Endothelial cell of umbilical vein (primary cell): Measurements from ENCODE around the gene TMC2. TPM values are rescaled to one million over a fixed set of nuclear protein-coding genes. Genes with fewer than 3 reads are reported as not detected.

ENCODE experiments used
- BruUV-seq: library from RNA; stranded (reverse); fragments of 400-500 nt; replicated peaks from 2 replicates; lab custom pipeline; 2021; lab: Mats Ljungman, UMichigan
- CTCF ChIA-PET: fragments of 300-600, 350-600 bp; sonication (Branson Sonifier 250); formaldehyde crosslinking; loops from one replicate; lab custom pipeline; 2021; ENCODE audit warnings: antibody characterized with exemption, inconsistent platforms; lab: Charles Lee
- POLR2A ChIA-PET: fragments of 300-600, 350-600 bp; sonication (Branson Sonifier 250); formaldehyde crosslinking; loops from one replicate; lab custom pipeline; 2021; ENCODE audit warnings: antibody characterized with exemption, inconsistent platforms; lab: Charles Lee
- DNase-seq: peaks from one replicate; pipeline ENCODE4 v3.0.0-alpha.2; 2011; ENCODE audit warnings: low read depth, low spot score
- FAIRE-seq: peaks from 2 replicates; lab custom pipeline; 2011; peaks lifted over from hg19 to GRCh38; lab: Jason Lieb, UNC
- H2AFZ ChIP-seq: 2 replicates; pipeline ENCODE4 v1.6.0; 2012; ENCODE audit warnings: low read depth, low read length, control low read depth, inconsistent platforms
- H3K27ac ChIP-seq: 2 replicates; pipeline ENCODE4 v1.5.1; 2011; ENCODE audit warnings: low read depth, mild to moderate bottlenecking, control low read depth, low read length, moderate library complexity; ENCODE audit not compliant: insufficient read depth
- H3K27me3 ChIP-seq, 2 experiments: 2 replicates each; pipeline versions ENCODE4 v1.6.0 to v1.6.1; 2011; ENCODE audit warnings: low read length in 2 of 2, mixed read lengths in 1 of 2; ENCODE audit not compliant: control insufficient read depth in 2 of 2, insufficient read depth in 2 of 2
- H3K36me3 ChIP-seq, 2 experiments: 2 replicates in 1 of 2; 3 replicates in 1 of 2; pipeline ENCODE4 v1.5.1; 2011; ENCODE audit warnings: low read length in 2 of 2, mild to moderate bottlenecking in 1 of 2, moderate library complexity in 1 of 2; ENCODE audit not compliant: control insufficient read depth in 2 of 2, insufficient read depth in 2 of 2; ENCODE audit errors: extremely low read depth in 1 of 2
- H3K4me1 ChIP-seq: 3 replicates; pipeline ENCODE4 v1.5.1; 2011; ENCODE audit warnings: mild to moderate bottlenecking, low read length; ENCODE audit not compliant: control insufficient read depth, insufficient read depth; ENCODE audit errors: extremely low read depth
- H3K4me2 ChIP-seq: 2 replicates; pipeline ENCODE4 v1.6.1; 2011; ENCODE audit warnings: low read length, control low read depth, mixed read lengths; ENCODE audit not compliant: insufficient read depth
- H3K4me3 ChIP-seq, 3 experiments: fragments of 200-600 bp in 1 of 3; sonication (generic), shearing (Covaris generic) in 1 of 3; replicated peaks in 1 of 3; 2 replicates each; pipeline ENCODE4 v1.5.1; 2011 to 2016; ENCODE audit warnings: control low read depth in 3 of 3, low read length in 3 of 3, mild to moderate bottlenecking in 2 of 3, inconsistent platforms in 1 of 3, low read depth in 1 of 3, moderate library complexity in 1 of 3; ENCODE audit not compliant: insufficient read depth in 1 of 3
- H3K79me2 ChIP-seq: 2 replicates; pipeline ENCODE4 v1.6.0; 2012; ENCODE audit warnings: low read length, inconsistent platforms; ENCODE audit not compliant: control insufficient read depth, insufficient read depth
- H3K9ac ChIP-seq: replicated peaks from 2 replicates; pipeline ENCODE3; 2011; ENCODE audit warnings: low read length, control low read depth; ENCODE audit not compliant: insufficient read depth; ENCODE audit errors: extremely low read depth
- H3K9me1 ChIP-seq: replicated peaks from 3 replicates; pipeline ENCODE4 v1.6.0; 2011; ENCODE audit warnings: mild to moderate bottlenecking, low read length; ENCODE audit not compliant: control insufficient read depth, insufficient read depth; ENCODE audit errors: extremely low read depth
- H3K9me3 ChIP-seq: replicated peaks from 2 replicates; pipeline ENCODE4 v1.5.1; 2012; ENCODE audit warnings: low read length, inconsistent platforms; ENCODE audit not compliant: control insufficient read depth, insufficient read depth
- H4K20me1 ChIP-seq: replicated peaks from 2 replicates; pipeline ENCODE3; 2011; ENCODE audit warnings: mild to moderate bottlenecking, low read length; ENCODE audit not compliant: control insufficient read depth, insufficient read depth; ENCODE audit errors: extremely low read depth
- EZH2 ChIP-seq: IDR thresholded peaks from 2 replicates; pipeline ENCODE4 v1.6.1; 2012; ENCODE audit warnings: borderline replicate concordance, low read depth, mild to moderate bottlenecking, moderate library complexity, low read length, inconsistent platforms; ENCODE audit not compliant: severe bottlenecking
- MYC ChIP-seq: IDR thresholded peaks from one replicate; pipeline ENCODE4 v1.6.1; 2011; ENCODE audit warnings: mild to moderate bottlenecking, low read depth, low read length
- dilution Hi-C: fragments of 300-500 bp; cut with MboI; formaldehyde crosslinking; loops from one replicate; pipeline ENCODE4 v1.15.0; 2019; ENCODE audit warnings: low sequenced_read_pairs; ENCODE audit not compliant: extremely low pct_ligation_motif_present
- intact Hi-C: fragments of 100-400 bp; cut with micrococcal nuclease; formaldehyde crosslinking; loops from one replicate; pipeline ENCODE4 v1.10.0; 2022
- polyA plus RNA-seq, 4 experiments: library from polyadenylated mRNA; depleted of rRNA in 3 of 4; stranded (reverse) in 3 of 4; unstranded in 1 of 4; fragments of >200 nt; gene quantifications; 2 replicates each; pipeline versions ENCODE4 v1.2.1 to v1.2.3, GENCODE V29; 2011 to 2012; ENCODE audit warnings: missing spikeins in 1 of 4
- total RNA-seq: library from RNA; stranded (reverse); gene quantifications from 2 replicates; pipeline ENCODE4 v1.2.3, GENCODE V29; 2021
- TF ChIP-seq, protein P1 (sequence below): IDR thresholded peaks from 2 replicates; pipeline ENCODE4 v1.6.1; 2011; ENCODE audit not compliant: insufficient read depth, insufficient read length
- TF ChIP-seq, protein P2 (sequence below), 2 donors: IDR thresholded peaks; 1 replicate in 1 of 2; 2 replicates in 1 of 2; pipeline ENCODE4 v1.5.1; 2011; ENCODE audit warnings: low read length in 2 of 2, mild to moderate bottlenecking in 2 of 2, moderate library complexity in 2 of 2, control low read depth in 1 of 2, inconsistent platforms in 1 of 2, low read depth in 1 of 2; ENCODE audit not compliant: insufficient read depth in 1 of 2; ENCODE audit errors: extremely low read depth in 1 of 2

Gene TMC2
- total and polyA plus RNA-seq, 2 donors (not counting 3 experiments of a cell fraction or from before 2014, with no cell fraction given), result not detected

DNA sequence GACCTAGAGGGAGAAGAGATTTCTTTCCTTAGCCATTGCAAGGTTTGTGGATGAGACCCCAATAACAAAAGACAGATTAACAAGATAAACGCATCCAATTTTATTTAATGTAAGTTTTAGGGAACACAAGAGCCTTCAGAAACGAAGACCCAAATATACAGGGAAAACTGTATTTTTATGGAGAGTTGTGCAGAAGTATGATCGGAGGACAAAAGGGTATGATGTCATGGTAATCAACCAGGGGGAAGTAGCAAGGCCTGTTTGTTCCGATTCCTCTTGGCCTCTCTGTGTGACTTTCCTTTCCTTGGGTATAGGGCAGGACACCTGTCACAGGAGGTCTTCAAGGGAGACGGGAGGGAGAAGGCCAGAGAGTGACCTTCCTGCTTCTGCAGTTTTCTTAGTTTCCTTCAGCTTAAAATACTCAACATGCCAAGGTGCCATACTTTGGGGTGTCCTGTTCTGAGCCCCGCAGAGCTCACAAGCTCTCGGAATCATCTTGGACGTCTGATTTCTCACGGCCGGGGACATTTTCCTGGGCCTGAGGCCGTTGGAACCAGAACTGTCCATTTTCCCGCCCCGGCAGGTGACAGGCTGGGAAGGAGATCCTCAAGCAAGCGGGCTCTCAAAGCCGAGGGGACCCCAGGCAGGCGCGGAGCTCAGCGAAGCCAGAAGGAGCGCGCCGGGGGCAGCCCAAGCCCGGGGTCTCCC, 21.7 kb downstream of the TMC2 start:
- ChIA-PET CTCF (interaction anchor here (1.0 kb wide), 1 partner anchor 9 kb away, joined by 4 read pairs; no protein-coding TSS in a partner anchor), POLR2A (no interaction called here)
- no peak for TF ChIP-seq EZH2
- TF ChIP-seq, protein P1, sequence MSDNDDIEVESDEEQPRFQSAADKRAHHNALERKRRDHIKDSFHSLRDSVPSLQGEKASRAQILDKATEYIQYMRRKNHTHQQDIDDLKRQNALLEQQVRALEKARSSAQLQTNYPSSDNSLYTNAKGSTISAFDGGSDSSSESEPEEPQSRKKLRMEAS, result no peak
- Histone ChIP-seq H3K4me2 (no peak overlapping the region), H3K79me2 (no peaks in the 10 kb centered on the region), H3K9me1 (no peaks in the 10 kb centered on the region), H3K27me3 (peaks cover 30 to 42% of the 10 kb centered on the region in 2 experiments), H3K36me3 (no peaks in the 10 kb centered on the region), H4K20me1 (no peaks in the 10 kb centered on the region), H3K4me1 (peaks cover 3% of the 10 kb centered on the region), H3K4me3 (no peak overlapping the region), H3K9ac (no peak overlapping the region), H3K27ac (no peak overlapping the region), H3K9me3 (no peaks in the 10 kb centered on the region), H2AFZ (no peak overlapping the region)
- no peak for DNase-seq
- dilution Hi-C loops, result no loop called here
- no peak for FAIRE-seq
- BruUV-seq, result no TSS peak
- intact Hi-C loops, result no loop called here

DNA sequence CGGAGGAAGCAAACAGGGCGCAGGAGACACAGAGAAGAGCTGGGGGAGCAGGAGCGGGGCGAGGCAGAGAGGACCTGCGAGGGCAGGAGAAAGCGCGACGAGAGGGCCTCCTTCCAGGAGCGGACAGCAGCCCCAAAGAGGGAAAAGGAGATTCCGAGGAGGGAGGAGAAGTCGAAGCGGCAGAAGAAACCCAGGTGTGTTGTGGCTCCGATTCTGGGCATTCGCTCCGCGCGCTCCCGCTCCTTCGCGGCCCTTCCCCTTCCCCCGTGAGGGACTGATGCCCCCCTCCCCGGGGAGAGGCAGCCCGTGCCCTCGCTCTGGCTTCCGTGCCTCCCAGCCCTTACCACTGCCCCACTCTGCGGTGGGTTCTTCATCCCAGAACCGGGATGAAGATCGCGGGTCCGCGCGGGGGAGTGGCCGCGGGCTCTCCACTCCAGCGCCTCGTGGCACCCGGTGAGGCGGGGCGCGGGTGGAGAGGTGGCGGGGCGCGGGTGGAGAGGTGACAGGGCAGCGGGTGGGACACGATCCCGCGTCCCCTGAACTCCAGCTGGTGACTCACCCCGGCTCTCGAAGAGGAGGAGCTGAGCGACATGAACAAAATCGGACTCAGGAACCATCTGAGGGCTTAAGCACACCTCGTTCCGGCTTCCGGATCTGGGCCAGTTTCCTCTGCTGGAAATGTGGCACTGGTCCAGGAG, 22.4 kb downstream of the TMC2 start:
- no peaks in the 10 kb centered on the region for H4K20me1 ChIP-seq
- intact Hi-C loops (no loop called here), dilution Hi-C loops (no loop called here)
- peak; percentile 50 for FAIRE-seq
- ChIA-PET CTCF (interaction anchor here (1.0 kb wide), 1 partner anchor 10 kb away, joined by 4 read pairs; no protein-coding TSS in a partner anchor), POLR2A (no interaction called here)
- no peak overlapping the region for H3K9ac ChIP-seq
- DNase-seq, result no peak
- H3K4me2 ChIP-seq, result no peak overlapping the region
- no TSS peak for BruUV-seq
- H3K9me1 ChIP-seq, result no peaks in the 10 kb centered on the region
- no peak overlapping the region for H2AFZ ChIP-seq
- H3K36me3 ChIP-seq, result no peaks in the 10 kb centered on the region
- no peaks in the 10 kb centered on the region for H3K9me3 ChIP-seq
- H3K27ac ChIP-seq, result no peak overlapping the region
- H3K27me3 ChIP-seq, result peaks cover 29 to 42% of the 10 kb centered on the region in 2 experiments
- H3K4me1 ChIP-seq, result peaks cover 3% of the 10 kb centered on the region
- no peaks in the 10 kb centered on the region for H3K79me2 ChIP-seq
- no peak overlapping the region for H3K4me3 ChIP-seq
- no peak for TF ChIP-seq MYC
- TF ChIP-seq, protein P1, result no peak
- TF ChIP-seq EZH2, result peak; percentile 86
- TF ChIP-seq, protein P2, sequence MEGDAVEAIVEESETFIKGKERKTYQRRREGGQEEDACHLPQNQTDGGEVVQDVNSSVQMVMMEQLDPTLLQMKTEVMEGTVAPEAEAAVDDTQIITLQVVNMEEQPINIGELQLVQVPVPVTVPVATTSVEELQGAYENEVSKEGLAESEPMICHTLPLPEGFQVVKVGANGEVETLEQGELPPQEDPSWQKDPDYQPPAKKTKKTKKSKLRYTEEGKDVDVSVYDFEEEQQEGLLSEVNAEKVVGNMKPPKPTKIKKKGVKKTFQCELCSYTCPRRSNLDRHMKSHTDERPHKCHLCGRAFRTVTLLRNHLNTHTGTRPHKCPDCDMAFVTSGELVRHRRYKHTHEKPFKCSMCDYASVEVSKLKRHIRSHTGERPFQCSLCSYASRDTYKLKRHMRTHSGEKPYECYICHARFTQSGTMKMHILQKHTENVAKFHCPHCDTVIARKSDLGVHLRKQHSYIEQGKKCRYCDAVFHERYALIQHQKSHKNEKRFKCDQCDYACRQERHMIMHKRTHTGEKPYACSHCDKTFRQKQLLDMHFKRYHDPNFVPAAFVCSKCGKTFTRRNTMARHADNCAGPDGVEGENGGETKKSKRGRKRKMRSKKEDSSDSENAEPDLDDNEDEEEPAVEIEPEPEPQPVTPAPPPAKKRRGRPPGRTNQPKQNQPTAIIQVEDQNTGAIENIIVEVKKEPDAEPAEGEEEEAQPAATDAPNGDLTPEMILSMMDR (IDR thresholded peaks at IDR 0.05; ENCODE audit: extremely low read depth in 1 of 2, insufficient read depth in 1 of 2, low read depth in 1 of 2, low read length in 2 of 2), result no peak
